Measurements from ENCODE around the gene LPA. TPM values are rescaled to one million over a fixed set of nuclear protein-coding genes. Genes with fewer than 3 reads are reported as not detected.
"Not testable (repeated sequence)": the region's sequence is repeated elsewhere in the genome, so short reads cannot be mapped to it uniquely, and the experiment has no call there.

The LPA gene
- total RNA-seq, 2 donors from 2014 or later: not detected

DNA sequence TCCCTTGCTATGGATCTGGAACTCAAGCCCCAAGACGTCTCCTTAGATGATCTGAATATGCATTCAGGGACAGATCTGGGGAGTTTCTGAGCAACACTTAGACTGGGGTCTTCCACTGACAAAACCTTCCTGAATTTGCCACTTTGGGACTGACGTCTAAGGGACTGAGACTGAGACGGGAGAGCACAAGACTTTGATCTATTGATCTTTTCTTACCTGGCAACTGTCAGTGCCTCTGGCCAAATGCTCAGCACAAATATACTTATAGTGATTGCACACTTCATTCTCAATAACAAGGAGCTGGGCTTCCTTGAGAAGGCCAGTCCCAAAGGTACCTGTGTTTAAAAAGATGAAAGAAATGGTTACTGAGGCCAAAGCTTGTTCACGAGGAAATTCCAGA, 131.8 kb downstream of the LPA start:
- intact Hi-C loops (cut with DNase I, micrococcal nuclease): no loop called here
- DNase-seq: no peak
- no peak for ATAC-seq

DNA sequence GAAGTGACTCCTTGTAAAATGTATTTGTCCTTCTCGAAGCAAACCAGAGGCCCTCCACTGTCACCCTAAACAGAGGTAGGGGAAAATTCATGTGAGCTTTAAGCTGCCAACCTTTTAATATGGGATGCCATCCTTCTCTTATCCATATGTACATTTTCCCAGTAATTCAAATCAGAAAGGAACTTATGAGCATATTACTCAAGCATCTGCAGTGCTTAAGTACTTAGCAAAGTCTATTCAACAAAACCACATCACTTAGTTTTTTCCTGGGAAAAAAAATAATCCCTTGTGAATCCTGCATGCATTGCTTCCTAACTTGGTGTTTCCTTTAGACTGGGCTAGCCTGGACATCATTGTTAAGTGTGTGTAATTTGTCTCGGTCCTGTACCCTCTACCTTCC, 132.2 kb downstream of the LPA start:
- no peak for ATAC-seq
- intact Hi-C loops (cut with DNase I, micrococcal nuclease): no loop called here
- no peak for DNase-seq

- ATAC-seq; intact Hi-C loops (cut with DNase I, micrococcal nuclease); DNase-seq: not testable (repeated sequence)
Measured at GRCh38 chr6:160529524-160529923, 134.6 kb downstream of the LPA start.

DNA sequence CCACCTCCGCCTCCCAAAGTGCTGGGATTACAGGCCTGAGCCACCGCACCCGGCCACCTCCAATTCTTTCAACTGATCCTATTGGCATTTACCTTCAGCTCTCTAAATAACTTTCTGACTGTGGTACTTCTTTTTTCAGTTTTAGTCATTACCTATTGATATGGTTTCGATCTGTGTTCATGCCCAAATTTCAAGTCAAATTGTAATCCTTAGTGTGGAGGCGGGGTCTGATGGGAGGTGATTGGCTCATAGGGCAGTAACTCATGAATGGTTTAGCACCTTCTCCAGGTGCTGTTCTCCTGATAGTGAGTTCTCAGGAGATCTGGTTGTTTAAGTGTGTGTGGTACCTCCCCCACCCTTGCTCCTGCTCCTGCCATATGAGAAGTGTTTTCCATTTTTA, 140.9 kb downstream of the LPA start:
- intact Hi-C loops (cut with DNase I, micrococcal nuclease): no loop called here
- ATAC-seq: no peak
- no peak for DNase-seq

DNA sequence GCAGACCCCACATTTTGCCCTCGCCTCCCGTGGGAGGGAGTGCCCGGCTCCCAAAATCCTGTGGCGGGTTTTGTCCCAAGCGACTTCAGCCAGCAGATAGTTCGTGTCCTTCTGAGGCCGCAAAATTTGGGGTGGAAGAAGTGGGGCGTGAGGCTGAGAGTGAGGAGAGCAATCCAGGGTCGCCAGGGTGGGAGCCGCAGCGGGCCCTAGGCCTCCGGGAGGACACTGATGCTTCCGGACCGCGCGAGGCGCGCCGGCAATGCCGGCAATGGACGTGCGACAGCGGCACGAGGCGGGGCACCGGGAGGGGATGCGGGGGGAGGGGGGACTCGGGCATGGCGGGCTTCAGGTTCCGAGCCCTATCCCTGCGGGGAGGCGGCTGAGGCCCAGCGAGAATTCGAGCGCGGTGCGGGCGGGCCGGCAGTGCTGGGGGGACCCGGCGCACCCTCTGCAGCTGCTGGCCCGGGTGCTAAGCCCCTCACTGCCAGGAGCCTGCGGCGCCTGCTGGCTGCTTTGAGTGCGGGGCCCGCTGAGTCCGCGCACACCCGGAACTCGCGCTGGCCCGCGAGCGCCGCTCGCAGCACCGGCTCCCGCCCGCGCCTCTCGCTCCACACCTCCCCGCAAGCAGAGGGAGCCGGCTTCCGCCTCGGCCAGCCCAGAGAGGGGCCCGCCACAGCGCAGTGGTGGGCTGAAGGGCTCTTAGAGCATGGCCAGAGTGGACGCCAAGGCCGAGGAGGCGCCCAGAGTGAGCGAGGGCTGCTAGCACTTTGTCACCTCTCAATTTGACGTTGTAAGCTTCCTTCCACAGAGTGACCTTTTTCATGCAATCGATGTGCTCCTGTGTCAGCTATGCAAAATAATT, 143.8 kb downstream of the LPA start:
- peak; percentile 93 for ATAC-seq
- DNase-seq: peak; percentile 55 to 82
- intact Hi-C loops (cut with DNase I, micrococcal nuclease): no loop called here

GRCh38 chr6:160519603-160520042, 144.5 kb downstream of the LPA start:
- intact Hi-C loops (cut with DNase I, micrococcal nuclease): no loop called here
- peak; percentile 20 for ATAC-seq
- no peak for DNase-seq

DNA sequence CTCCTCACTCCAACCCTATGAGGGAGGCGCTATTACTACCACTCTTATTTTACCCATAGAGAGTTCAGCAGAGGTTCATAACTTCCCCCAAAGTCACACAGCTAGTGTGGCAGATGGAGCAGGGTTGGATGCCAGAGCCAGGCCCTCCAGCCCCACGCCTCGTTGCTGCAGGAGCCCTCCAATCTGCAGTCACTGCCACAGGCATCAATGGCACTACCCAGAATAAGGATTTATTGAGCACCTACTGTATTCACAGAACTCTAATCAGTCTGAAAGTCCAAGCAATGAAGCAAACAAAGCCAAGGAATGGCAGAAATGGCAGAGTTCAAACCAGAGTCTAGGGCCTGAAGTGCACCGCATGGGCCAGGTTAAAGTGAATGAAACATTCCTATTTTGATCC, 144.9 kb downstream of the LPA start:
- DNase-seq (no peak), ATAC-seq (no peak)
- intact Hi-C loops (cut with DNase I, micrococcal nuclease): no loop called here

DNA sequence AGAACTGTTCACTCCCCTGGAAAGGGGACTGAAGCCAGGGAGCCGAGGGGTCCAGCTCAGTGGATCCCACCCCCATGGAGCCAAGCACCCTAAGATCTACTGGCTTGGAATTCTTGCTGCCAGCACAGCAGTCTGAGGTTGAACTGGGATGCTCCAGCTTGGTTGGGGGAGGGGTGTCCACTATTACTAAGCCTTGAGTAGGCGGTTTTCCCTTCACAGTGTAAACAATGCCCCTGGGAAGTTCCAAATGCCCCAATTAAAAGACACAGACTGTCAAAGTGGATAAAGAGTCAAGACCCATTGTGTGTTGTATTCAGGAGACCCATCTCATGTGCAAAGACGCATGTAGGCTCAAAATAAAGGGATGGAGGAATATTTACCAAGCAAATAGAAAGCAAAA, 150.2 kb downstream of the LPA start:
- no peak for ATAC-seq
- DNase-seq: no peak
- intact Hi-C loops (cut with DNase I, micrococcal nuclease): no loop called here

- DNase-seq (no peak), ATAC-seq (no peak)
- intact Hi-C loops (cut with DNase I, micrococcal nuclease): no loop called here
Measured at GRCh38 chr6:160510976-160511617, 153.0 kb downstream of the LPA start.

DNA sequence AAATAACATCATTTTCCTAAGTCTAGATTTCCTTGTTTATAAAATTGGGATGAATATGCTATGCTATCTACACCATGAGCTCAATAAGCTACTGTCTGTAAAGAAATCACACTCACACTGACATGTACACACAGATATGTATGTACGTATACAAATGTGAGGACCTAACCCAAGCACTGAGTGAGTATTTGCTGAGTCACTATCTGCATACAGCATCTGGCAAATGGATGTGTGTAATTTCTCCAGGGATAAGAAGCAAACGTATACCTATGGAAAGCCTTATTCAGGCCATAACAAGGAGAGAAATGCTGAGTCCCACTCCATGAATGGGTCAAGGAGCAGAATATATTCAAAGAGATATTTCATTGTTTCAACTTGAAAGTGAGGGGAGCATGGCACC, 153.9 kb downstream of the LPA start:
- intact Hi-C loops (cut with DNase I, micrococcal nuclease): no loop called here
- DNase-seq (no peak), ATAC-seq (no peak)

DNA sequence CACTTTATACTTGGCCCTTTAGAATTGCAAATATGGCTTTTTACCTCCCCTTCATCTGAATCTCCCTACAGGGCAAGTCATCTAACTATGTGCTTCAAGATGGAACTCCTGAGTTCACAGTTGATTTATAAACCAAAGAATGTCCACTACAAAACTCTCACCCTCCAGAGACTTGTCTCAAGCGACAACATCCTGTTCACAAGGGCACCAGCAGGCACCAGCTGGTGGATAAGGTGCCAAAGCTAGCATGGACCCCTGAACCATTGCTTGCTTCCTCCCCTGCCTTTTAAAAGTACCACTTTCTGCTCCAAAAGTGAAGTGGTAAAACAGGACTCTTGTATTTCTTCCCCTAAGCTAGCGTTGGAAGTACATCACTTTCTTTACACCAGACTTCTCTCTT, 154.5 kb downstream of the LPA start:
- intact Hi-C loops (cut with DNase I, micrococcal nuclease): no loop called here
- no peak for DNase-seq
- no peak for ATAC-seq

DNA sequence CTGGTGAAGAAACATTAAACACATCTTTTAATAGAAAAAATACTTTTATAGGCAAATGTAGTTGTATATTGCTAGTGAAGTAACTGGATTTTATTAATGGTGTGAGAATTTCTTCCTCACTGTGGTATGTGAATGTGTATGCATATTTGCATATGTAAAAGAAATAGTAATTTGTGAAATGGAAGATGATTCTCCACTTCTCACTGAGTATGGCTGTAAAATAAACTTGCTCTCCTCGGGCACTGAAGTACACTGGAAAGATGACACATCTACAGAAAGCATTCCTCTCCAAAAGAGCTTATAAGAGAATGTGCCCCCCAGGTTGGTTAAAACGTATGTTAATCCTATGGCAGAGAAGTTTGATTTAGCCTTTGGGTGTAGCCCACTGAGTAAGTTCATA, 155.5 kb downstream of the LPA start:
- ATAC-seq (no peak), DNase-seq (no peak)
- intact Hi-C loops (cut with DNase I, micrococcal nuclease): no loop called here

DNA sequence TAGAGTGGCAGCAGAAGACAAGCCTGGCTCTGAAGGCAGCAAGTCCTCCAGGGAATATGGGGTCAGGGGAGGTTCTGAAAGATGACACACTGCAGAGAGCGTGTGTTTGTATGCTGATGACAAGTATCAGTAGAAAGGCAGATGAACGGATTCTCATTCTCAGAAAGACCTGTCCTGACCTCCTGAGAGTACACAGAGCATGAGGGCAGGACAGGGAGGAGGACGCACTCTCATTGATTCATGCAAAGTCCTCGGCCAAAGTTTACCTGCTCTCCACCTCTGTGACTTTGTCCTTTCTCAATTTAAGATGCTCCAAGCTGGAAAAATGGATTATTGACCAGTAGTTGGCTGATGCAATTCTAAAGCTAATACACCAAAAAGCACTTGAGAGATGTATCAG, 156.7 kb downstream of the LPA start:
- intact Hi-C loops (cut with DNase I, micrococcal nuclease): no loop called here
- no peak for DNase-seq
- ATAC-seq: no peak

GRCh38 chr6:160505970-160506369, 158.1 kb downstream of the LPA start:
- no peak for ATAC-seq
- DNase-seq: no peak
- intact Hi-C loops (cut with DNase I, micrococcal nuclease): no loop called here

DNA sequence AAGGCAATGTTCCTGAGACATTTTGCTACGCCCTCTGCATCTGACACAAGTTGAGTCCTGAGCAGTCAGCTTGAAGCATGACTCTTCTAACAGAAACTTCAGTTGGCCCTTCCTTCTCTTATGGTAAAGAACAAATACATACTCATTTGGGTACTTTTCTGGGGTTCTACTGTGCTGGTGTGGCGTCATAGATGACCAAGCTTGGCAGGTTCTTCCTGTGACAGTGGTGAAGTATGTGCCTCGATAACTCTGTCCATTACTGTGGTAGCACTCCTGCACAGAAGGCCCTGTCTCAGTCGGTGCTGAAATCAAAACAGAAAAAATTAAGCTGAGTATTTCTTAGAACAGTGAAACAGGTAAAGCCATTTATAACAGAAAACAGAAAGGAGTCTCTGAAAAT, 163.4 kb downstream of the LPA start:
- intact Hi-C loops (cut with DNase I, micrococcal nuclease): no loop called here
- no peak for ATAC-seq
- no peak for DNase-seq

GRCh38 chr6:160494576-160494975, 169.5 kb downstream of the LPA start:
- intact Hi-C loops (cut with DNase I, micrococcal nuclease): no loop called here
- DNase-seq: no peak
- no peak for ATAC-seq

DNA sequence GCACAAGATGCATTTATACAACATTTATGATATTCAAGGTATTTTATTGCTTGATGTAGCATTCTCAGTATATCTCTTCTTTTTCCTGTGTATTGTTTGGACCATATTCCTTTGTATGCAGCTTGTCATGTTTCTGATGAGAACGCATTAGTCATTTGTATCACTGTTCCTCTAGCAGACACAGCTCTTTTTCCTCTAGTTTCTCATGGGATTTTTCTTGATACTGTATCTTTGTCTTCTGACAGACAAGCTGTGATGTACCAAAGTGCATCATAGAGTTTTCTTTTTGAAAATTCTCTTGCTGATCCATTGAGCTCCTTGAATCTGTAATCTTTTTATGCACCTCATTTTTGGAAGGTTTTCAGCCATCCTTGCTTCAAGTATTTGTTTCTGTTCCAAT, 175.0 kb downstream of the LPA start:
- intact Hi-C loops (cut with DNase I, micrococcal nuclease): no loop called here
- ATAC-seq (no peak), DNase-seq (no peak)

DNA sequence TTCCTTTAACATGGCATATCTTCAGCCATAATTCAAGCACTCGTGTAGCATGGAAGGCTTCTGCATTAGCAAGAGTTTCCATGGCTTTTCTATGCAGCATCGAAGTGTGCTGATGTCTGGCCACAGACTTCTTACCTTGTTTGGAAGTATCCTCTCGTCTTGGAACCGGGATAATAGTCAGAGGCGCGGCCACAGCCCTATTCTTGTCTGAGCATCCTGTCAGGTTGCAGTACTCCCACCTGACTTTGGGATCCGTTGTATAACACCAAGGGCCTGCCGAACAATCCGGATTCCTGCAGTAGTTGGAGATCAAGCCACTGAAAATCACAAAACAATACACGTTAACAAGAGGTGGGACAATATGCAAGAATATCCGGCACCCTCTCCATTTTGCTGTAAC, 177.0 kb downstream of the LPA start:
- DNase-seq: no peak
- intact Hi-C loops (cut with DNase I, micrococcal nuclease): no loop called here
- ATAC-seq: no peak
